Neuronal stem cell (in vitro differentiated cells): ENCODE data around the gene QRICH1.

Experiments
- DNase-seq: peaks from one replicate; pipeline ENCODE4 v3.0.0-alpha.2; 2013; ENCODE audit warnings: low spot score
- H2AFZ ChIP-seq: one replicate; pipeline ENCODE4 v1.6.1; 2013; ENCODE audit warnings: mild to moderate bottlenecking, low read length, inconsistent platforms
- H2AK5ac ChIP-seq: 2 replicates; pipeline ENCODE4 v1.6.1; 2013; ENCODE audit warnings: low read depth, mild to moderate bottlenecking, inconsistent platforms, low read length, moderate library complexity, mixed read lengths
- H2BK120ac ChIP-seq: 2 replicates; pipeline ENCODE4 v1.6.1; 2013; ENCODE audit warnings: low read depth, mild to moderate bottlenecking, inconsistent platforms, low read length, moderate library complexity, mixed read lengths
- H2BK12ac ChIP-seq: one replicate; pipeline ENCODE4 v1.6.1; 2013; ENCODE audit warnings: low read length, inconsistent platforms
- H2BK15ac ChIP-seq: 2 replicates; pipeline ENCODE4 v1.6.1; 2013; ENCODE audit warnings: mild to moderate bottlenecking, low read length, inconsistent platforms, mixed read lengths
- H2BK5ac ChIP-seq: one replicate; pipeline ENCODE4 v1.6.1; 2013; ENCODE audit warnings: inconsistent platforms, mild to moderate bottlenecking, low read length, moderate library complexity
- H3K14ac ChIP-seq: one replicate; pipeline ENCODE4 v1.6.1; 2013; ENCODE audit warnings: low read length, inconsistent platforms
- H3K18ac ChIP-seq: 2 replicates; pipeline ENCODE4 v1.6.1; 2013; ENCODE audit warnings: low read length, inconsistent platforms
- H3K23ac ChIP-seq: 2 replicates; pipeline ENCODE4 v1.6.1; 2013; ENCODE audit warnings: low read depth, mild to moderate bottlenecking, mixed read lengths, low read length, inconsistent platforms; ENCODE audit not compliant: poor library complexity
- H3K27ac ChIP-seq: replicated peaks from 3 replicates; pipeline ENCODE4 v1.5.1; 2013; ENCODE audit warnings: low read length, inconsistent platforms
- H3K27me3 ChIP-seq, 3 experiments: 2 replicates each; pipeline ENCODE4 v1.6.1; 2013; ENCODE audit warnings: low read length in 3 of 3, mild to moderate bottlenecking in 2 of 3, inconsistent platforms in 1 of 3, low read depth in 1 of 3, mixed read lengths in 1 of 3, moderate library complexity in 1 of 3; ENCODE audit not compliant: control insufficient read depth in 3 of 3, insufficient read depth in 3 of 3
- H3K36me3 ChIP-seq, 2 donors: replicated peaks in 1 of 2; 2 replicates each; pipeline ENCODE4 v1.6.1; 2013; ENCODE audit warnings: low read length in 2 of 2; ENCODE audit not compliant: control insufficient read depth in 2 of 2, insufficient read depth in 2 of 2
- H3K4ac ChIP-seq: 2 replicates; pipeline ENCODE4 v1.6.1; 2013; ENCODE audit warnings: inconsistent platforms, mild to moderate bottlenecking, low read length, moderate library complexity
- H3K4me1 ChIP-seq, 2 donors: 1 replicate in 1 of 2; 2 replicates in 1 of 2; pipeline ENCODE4 v1.6.1; 2013; ENCODE audit warnings: low read length in 2 of 2, low read depth in 1 of 2; ENCODE audit not compliant: control insufficient read depth in 2 of 2, insufficient read depth in 1 of 2
- H3K4me2 ChIP-seq: one replicate; pipeline ENCODE4 v1.6.1; 2013; ENCODE audit warnings: mild to moderate bottlenecking, low read length, inconsistent platforms; ENCODE audit not compliant: insufficient read depth, poor library complexity, severe bottlenecking
- H3K4me3 ChIP-seq, 2 donors: 2 replicates each; pipeline ENCODE4 v1.5.1; 2013; ENCODE audit warnings: low read length in 2 of 2, mild to moderate bottlenecking in 2 of 2, inconsistent platforms in 1 of 2, moderate library complexity in 1 of 2
- H3K79me1 ChIP-seq: one replicate; pipeline ENCODE4 v1.6.1; 2013; ENCODE audit warnings: low read depth, mild to moderate bottlenecking, inconsistent platforms, low read length, moderate library complexity
- H3K9ac ChIP-seq: one replicate; pipeline ENCODE4 v1.6.1; 2013; ENCODE audit warnings: mild to moderate bottlenecking, low read depth, low read length, inconsistent platforms; ENCODE audit not compliant: poor library complexity
- H3K9me3 ChIP-seq, 2 donors: replicated peaks in 1 of 2; 2 replicates each; pipeline versions ENCODE3 to v1.6.1; 2013; ENCODE audit warnings: low read length in 2 of 2, mild to moderate bottlenecking in 2 of 2, inconsistent platforms in 1 of 2, low read depth in 1 of 2, mixed read lengths in 1 of 2, moderate library complexity in 1 of 2; ENCODE audit not compliant: control insufficient read depth in 2 of 2, insufficient read depth in 1 of 2
- H4K8ac ChIP-seq: one replicate; pipeline ENCODE4 v1.6.1; 2013; ENCODE audit warnings: low read depth, mild to moderate bottlenecking, inconsistent platforms, low read length, moderate library complexity
- H4K91ac ChIP-seq: one replicate; pipeline ENCODE4 v1.6.1; 2013; ENCODE audit warnings: low read length, low read depth, mild to moderate bottlenecking, inconsistent platforms; ENCODE audit not compliant: poor library complexity
- WGBS, 2 donors: extraction: QIAGEN DNeasy Blood & Tissue Kit; methylation state at CpG; one replicate each; pipeline ENCODE4 v1.1.7; 2013; ENCODE audit warnings: missing lambda C conversion rate in 2 of 2, mixed read lengths in 1 of 2; ENCODE audit not compliant: insufficient read length in 2 of 2, insufficient replicate concordance in 1 of 2; ENCODE audit errors: extremely low coverage in 2 of 2; 5-methylcytosine and 5-hydroxymethylcytosine counted together

QRICH1 gene

DNA sequence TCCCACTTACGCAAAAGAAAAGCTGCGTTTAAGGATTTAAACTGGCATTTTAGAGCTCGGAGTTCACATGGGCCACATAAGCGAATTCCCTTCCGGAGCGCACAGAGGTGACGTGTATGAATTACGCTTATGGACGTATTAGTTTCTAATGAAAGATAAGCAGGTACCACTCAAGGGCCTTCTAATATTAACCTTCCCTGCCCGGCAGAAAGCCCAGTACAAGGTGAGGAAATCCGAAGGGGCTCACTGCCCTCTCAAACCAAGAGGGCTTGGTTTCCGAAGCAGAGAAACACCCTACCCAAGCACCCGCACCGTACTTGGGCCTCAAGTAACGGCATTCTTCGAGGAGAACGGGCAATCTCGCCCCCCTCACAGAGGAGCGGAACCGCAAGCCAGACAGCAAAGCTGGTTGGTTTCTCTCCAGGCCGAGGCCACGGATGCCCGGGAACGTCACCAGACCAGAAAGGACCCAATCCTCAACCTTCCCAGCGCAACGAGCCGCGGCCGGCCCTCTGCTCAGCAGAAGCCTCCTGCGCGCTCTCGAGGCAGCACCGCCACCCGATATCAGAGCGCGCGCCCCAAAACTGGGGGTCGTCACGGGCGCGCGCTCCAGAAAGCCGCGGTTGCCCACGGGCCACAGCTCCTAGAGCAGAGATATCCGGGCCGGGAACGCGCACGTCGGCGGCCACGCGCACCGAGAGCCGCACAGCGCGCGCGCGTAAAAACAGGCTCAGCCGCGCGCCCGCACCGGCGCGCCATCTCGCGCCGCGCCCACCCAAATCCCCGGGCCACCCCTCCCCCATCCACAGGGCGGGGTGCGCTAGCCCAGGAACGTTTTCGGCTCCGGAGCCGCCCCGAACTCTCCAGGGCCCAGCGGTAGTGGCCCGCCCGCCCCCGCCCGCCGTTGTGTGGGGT lies 676 bp downstream of the QRICH1 start:
- Histone ChIP-seq H3K14ac (peak overlapping the region; percentile 99), H3K9ac (peak overlapping the region; percentile 100), H3K36me3 (peaks cover 11 to 57% of the 10 kb centered on the region in 2 donors), H2AFZ (peak overlapping the region; percentile 90), H2BK15ac (no peak overlapping the region), H3K4me1 (peaks cover 2 to 7% of the 10 kb centered on the region in 2 donors), H3K4me3 (peak overlapping the region; percentile 80 to 89), H3K4me2 (peak overlapping the region; percentile 83), H3K23ac (peak overlapping the region; percentile 100), H2BK5ac (peak overlapping the region; percentile 97), H3K18ac (peak overlapping the region; percentile 100), H4K91ac (no peak overlapping the region), H3K27ac (peak overlapping the region; percentile 100), H4K8ac (peak overlapping the region; percentile 10), H3K4ac (peak overlapping the region; percentile 94), H2BK12ac (no peak overlapping the region), H3K79me1 (peaks cover 3% of the 10 kb centered on the region), H2BK120ac (no peak overlapping the region), H3K27me3 (no peaks in the 10 kb centered on the region), H2AK5ac (peak overlapping the region; percentile 91), H3K9me3 (no peaks in the 10 kb centered on the region)
- DNase-seq = peak; percentile 89
- no CpG with 5 or more reads among the region's 86 CpGs for WGBS, 2 donors

DNA sequence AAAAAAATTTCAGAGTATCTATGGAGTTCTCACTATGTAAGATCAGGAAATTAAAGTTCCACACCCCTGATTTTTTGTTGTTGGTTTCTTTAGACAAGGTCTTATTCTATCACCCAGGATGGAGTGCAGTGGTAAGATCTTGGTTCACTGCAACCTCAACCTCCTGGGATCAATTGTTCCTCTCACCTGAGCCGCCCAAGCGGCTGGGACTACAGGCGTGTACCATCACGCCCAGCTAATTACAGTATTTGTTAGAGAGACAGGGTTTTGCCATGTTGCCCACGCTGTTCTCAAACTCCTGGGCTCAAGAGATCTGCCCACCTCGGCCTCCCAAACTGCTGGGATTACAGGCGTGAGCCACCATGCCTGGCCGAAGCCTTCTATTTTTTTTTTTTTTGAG lies 12.4 kb downstream of the QRICH1 start:
- H3K4me3 ChIP-seq = no peak overlapping the region
- no peak overlapping the region for H2BK12ac ChIP-seq
- H2BK15ac ChIP-seq = no peak overlapping the region
- no peak overlapping the region for H3K14ac ChIP-seq
- no peak overlapping the region for H4K8ac ChIP-seq
- H3K27me3 ChIP-seq = no peaks in the 10 kb centered on the region
- DNase-seq = no peak
- peaks cover 12 to 60% of the 10 kb centered on the region in 2 donors for H3K36me3 ChIP-seq
- H3K4me2 ChIP-seq = no peak overlapping the region
- H3K23ac ChIP-seq = no peak overlapping the region
- no peak overlapping the region for H3K4ac ChIP-seq
- WGBS, 2 donors = no CpG with 5 or more reads among the region's 8 CpGs
- no peak overlapping the region for H2AK5ac ChIP-seq
- no peak overlapping the region for H2BK120ac ChIP-seq
- H3K27ac ChIP-seq = no peak overlapping the region
- H3K9ac ChIP-seq = no peak overlapping the region
- no peak overlapping the region for H4K91ac ChIP-seq
- no peak overlapping the region for H2AFZ ChIP-seq
- H2BK5ac ChIP-seq = no peak overlapping the region
- H3K79me1 ChIP-seq = peaks cover 7% of the 10 kb centered on the region
- no peaks in the 10 kb centered on the region for H3K4me1 ChIP-seq
- H3K9me3 ChIP-seq = peaks cover under 1 to 5% of the 10 kb centered on the region in 2 donors
- no peak overlapping the region for H3K18ac ChIP-seq

DNA sequence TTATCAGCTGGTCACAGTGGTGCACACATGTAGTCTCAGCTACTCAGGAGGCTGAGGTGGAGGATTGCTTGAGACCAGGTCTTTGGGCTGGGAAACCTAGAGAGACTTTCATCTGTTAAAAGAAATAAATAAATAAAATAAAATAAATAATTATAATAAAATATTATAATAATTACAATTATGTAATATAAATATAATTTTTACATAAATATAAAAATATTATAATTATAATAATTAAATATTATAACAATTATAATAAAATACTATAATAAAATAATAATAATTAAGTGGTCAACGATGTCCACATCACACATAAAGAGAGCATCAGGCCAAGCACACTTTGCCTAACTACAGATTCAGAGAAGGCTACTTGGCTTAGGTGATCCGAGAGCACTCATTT lies 14.6 kb downstream of the QRICH1 start:
- H3K9ac ChIP-seq = no peak overlapping the region
- no peak overlapping the region for H2BK5ac ChIP-seq
- H3K4ac ChIP-seq = no peak overlapping the region
- no peak for DNase-seq
- H3K27ac ChIP-seq = no peak overlapping the region
- no peak overlapping the region for H2AK5ac ChIP-seq
- H4K8ac ChIP-seq = no peak overlapping the region
- no peak overlapping the region for H3K14ac ChIP-seq
- no peaks in the 10 kb centered on the region for H3K4me1 ChIP-seq
- H3K4me2 ChIP-seq = no peak overlapping the region
- H3K27me3 ChIP-seq = no peaks in the 10 kb centered on the region
- H3K18ac ChIP-seq = no peak overlapping the region
- peaks cover 0 to 5% of the 10 kb centered on the region in 2 donors for H3K9me3 ChIP-seq
- H4K91ac ChIP-seq = no peak overlapping the region
- H3K23ac ChIP-seq = no peak overlapping the region
- H3K36me3 ChIP-seq = peaks cover 19 to 69% of the 10 kb centered on the region in 2 donors
- no peak overlapping the region for H2BK12ac ChIP-seq
- no peak overlapping the region for H2BK120ac ChIP-seq
- no peak overlapping the region for H3K4me3 ChIP-seq
- H2BK15ac ChIP-seq = no peak overlapping the region
- H3K79me1 ChIP-seq = peaks cover 4% of the 10 kb centered on the region
- no CpG with 5 or more reads among the region's 2 CpGs for WGBS, 2 donors
- H2AFZ ChIP-seq = no peak overlapping the region

DNA sequence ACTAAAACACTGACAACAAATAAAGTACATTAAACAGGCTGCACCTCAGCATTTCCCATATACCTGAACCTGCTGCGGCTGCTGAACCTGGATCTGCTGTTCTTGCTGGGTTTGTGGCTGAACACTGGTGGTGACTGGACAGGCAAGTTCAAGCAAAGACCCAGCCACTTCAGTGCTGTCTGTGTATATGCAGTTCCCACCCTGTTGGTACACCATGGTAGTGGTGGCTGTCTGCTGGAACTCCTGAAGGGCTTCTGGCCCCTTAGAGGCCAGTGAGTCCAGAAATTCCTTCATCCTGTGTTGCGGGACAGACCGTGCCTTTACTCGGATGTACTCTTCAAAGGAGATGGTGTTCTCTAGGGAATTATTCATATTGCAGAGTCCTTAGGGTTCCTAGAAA lies 17.2 kb downstream of the QRICH1 start:
- H2AK5ac ChIP-seq = no peak overlapping the region
- peak overlapping the region in 1 of 2 donors; percentile 9 for H3K4me3 ChIP-seq
- peaks cover 4% of the 10 kb centered on the region for H3K79me1 ChIP-seq
- DNase-seq = no peak
- H3K23ac ChIP-seq = no peak overlapping the region
- H3K14ac ChIP-seq = no peak overlapping the region
- H3K36me3 ChIP-seq = peaks cover 31 to 84% of the 10 kb centered on the region in 2 donors
- no peak overlapping the region for H3K4ac ChIP-seq
- H3K27me3 ChIP-seq = no peaks in the 10 kb centered on the region
- no peak overlapping the region for H3K9ac ChIP-seq
- no peak overlapping the region for H4K91ac ChIP-seq
- no peak overlapping the region for H3K4me2 ChIP-seq
- no peak overlapping the region for H2AFZ ChIP-seq
- H4K8ac ChIP-seq = no peak overlapping the region
- no peak overlapping the region for H2BK120ac ChIP-seq
- H2BK15ac ChIP-seq = no peak overlapping the region
- H3K4me1 ChIP-seq = no peaks in the 10 kb centered on the region
- H3K27ac ChIP-seq = no peak overlapping the region
- no peak overlapping the region for H2BK12ac ChIP-seq
- H2BK5ac ChIP-seq = no peak overlapping the region
- peaks cover 0 to 5% of the 10 kb centered on the region in 2 donors for H3K9me3 ChIP-seq
- WGBS, 2 donors = no CpG with 5 or more reads among the region's 4 CpGs
- H3K18ac ChIP-seq = no peak overlapping the region
